ENCODE data around the gene SMC3. TPM values are rescaled to one million over a fixed set of nuclear protein-coding genes. Genes with fewer than 3 reads are reported as not detected.

The SMC3 gene
- total RNA-seq, 1 donor from 2014 or later, result 60.6 TPM

- DNase-seq (ENCODE audit: extremely low spot score, unreplicated experiment), result no peak
- H3K9me3 Mint-ChIP-seq, result no peaks in the 10 kb centered on the region
- no peak overlapping the region for H3K27ac Mint-ChIP-seq
- H3K4me3 Mint-ChIP-seq, result no peak overlapping the region
- no peaks in the 10 kb centered on the region for H3K36me3 Mint-ChIP-seq
- peak; percentile 91 for TF ChIP-seq CTCF (conservative IDR thresholded peaks at IDR 0.05)
- H3K4me1 Mint-ChIP-seq (ENCODE audit: unreplicated experiment), result peaks cover 4% of the 10 kb centered on the region
- H3K27me3 Mint-ChIP-seq, result peaks cover 22% of the 10 kb centered on the region
These were observed 20.2 kb upstream of the SMC3 start for GRCh38 chr10:110547139-110547761.

DNA sequence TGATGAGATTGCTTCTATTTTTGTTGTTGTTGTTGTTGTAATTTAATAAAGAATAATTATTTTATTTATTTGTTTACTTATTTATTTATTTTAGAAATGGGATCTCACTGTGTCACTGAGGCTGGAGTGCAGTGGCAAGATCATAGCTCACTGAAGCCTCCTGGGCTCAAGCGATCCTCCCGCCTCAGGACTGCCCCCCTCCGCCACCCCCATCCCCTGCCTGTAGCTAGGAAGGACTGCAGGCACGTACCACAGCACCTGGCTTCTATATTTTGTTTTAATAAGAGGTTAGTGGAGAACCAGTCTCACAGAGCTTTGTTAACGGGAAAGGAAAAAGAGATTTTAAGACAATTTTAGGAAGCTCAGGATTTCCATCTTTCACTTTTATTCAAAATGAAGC, 19.5 kb upstream of the SMC3 start:
- no peak overlapping the region for H3K27ac Mint-ChIP-seq
- H3K36me3 Mint-ChIP-seq, result no peaks in the 10 kb centered on the region
- no peak for DNase-seq (ENCODE audit: extremely low spot score, unreplicated experiment)
- peaks cover 22% of the 10 kb centered on the region for H3K27me3 Mint-ChIP-seq
- no peak for TF ChIP-seq CTCF (conservative IDR thresholded peaks at IDR 0.05)
- H3K9me3 Mint-ChIP-seq, result no peaks in the 10 kb centered on the region
- no peak overlapping the region for H3K4me3 Mint-ChIP-seq
- peaks cover 4% of the 10 kb centered on the region for H3K4me1 Mint-ChIP-seq (ENCODE audit: unreplicated experiment)

- Mint-ChIP-seq H3K4me3 (no peak overlapping the region), H3K27ac (no peak overlapping the region), H3K4me1 (ENCODE audit: unreplicated experiment) (peaks cover 8% of the 10 kb centered on the region), H3K27me3 (peaks cover 22% of the 10 kb centered on the region), H3K9me3 (no peaks in the 10 kb centered on the region), H3K36me3 (no peaks in the 10 kb centered on the region)
- no peak for TF ChIP-seq CTCF (conservative IDR thresholded peaks at IDR 0.05)
- no peak for DNase-seq (ENCODE audit: extremely low spot score, unreplicated experiment)
These were observed 18.3 kb upstream of the SMC3 start for GRCh38 chr10:110549211-110549610.

- no peak for DNase-seq (ENCODE audit: extremely low spot score, unreplicated experiment)
- Mint-ChIP-seq H3K9me3 (no peaks in the 10 kb centered on the region), H3K4me3 (no peak overlapping the region), H3K36me3 (no peaks in the 10 kb centered on the region), H3K27me3 (peaks cover 25% of the 10 kb centered on the region), H3K4me1 (ENCODE audit: unreplicated experiment) (peaks cover 8% of the 10 kb centered on the region), H3K27ac (peak overlapping the region; percentile 38)
- no peak for TF ChIP-seq CTCF (conservative IDR thresholded peaks at IDR 0.05)
These were observed 13.6 kb upstream of the SMC3 start for GRCh38 chr10:110553905-110554304.

DNA sequence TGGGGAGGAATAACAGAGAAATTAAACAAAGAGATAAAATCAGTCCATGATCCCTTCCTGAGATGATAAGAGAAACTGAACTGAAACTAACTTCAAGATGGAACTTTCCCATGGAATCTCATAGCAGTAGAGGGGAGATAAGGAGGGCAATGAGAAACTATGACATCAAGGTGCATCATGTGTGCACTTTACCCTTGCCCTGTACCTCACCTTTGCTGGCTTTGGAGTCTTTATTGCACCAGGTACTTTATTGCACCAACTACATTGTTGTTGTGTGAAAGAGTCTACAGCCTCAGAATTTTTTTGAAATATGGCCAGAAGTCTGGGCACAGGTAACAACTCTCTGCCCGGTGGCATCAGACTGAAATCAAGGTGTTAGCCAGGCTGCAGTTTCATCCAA, 11.2 kb upstream of the SMC3 start:
- no peaks in the 10 kb centered on the region for H3K36me3 Mint-ChIP-seq
- H3K4me3 Mint-ChIP-seq, result no peak overlapping the region
- DNase-seq (ENCODE audit: extremely low spot score, unreplicated experiment), result no peak
- H3K9me3 Mint-ChIP-seq, result no peaks in the 10 kb centered on the region
- H3K4me1 Mint-ChIP-seq (ENCODE audit: unreplicated experiment), result peaks cover 8% of the 10 kb centered on the region
- no peak for TF ChIP-seq CTCF (conservative IDR thresholded peaks at IDR 0.05)
- H3K27ac Mint-ChIP-seq, result no peak overlapping the region
- peaks cover 18% of the 10 kb centered on the region for H3K27me3 Mint-ChIP-seq

Data from type B pancreatic cell (in vitro differentiated cells).